ENCODE results near the gene BANK1.

BANK1 gene

GRCh38 chr4:101941816-101942358 is 151.4 kb downstream of the BANK1 start:
- no peak overlapping the region for H3K27ac Mint-ChIP-seq
- no peaks in the 10 kb centered on the region for H3K9me3 Mint-ChIP-seq
- no peaks in the 10 kb centered on the region for H3K27me3 Mint-ChIP-seq
- DNase-seq (no peak), ATAC-seq (replicated peaks) (no peak)
- H3K4me1 Mint-ChIP-seq (ENCODE audit: low read depth in 2 of 2), result no peaks in the 10 kb centered on the region
- H3K4me3 Mint-ChIP-seq, result no peak overlapping the region
- peaks cover 3% of the 10 kb centered on the region for H3K36me3 Mint-ChIP-seq (ENCODE audit: insufficient read depth)

- no peaks in the 10 kb centered on the region for H3K27me3 Mint-ChIP-seq
- H3K36me3 Mint-ChIP-seq (ENCODE audit: insufficient read depth), result peaks cover 3% of the 10 kb centered on the region
- no peaks in the 10 kb centered on the region for H3K9me3 Mint-ChIP-seq
- H3K27ac Mint-ChIP-seq, result no peak overlapping the region
- no peak overlapping the region for H3K4me3 Mint-ChIP-seq
- H3K4me1 Mint-ChIP-seq (ENCODE audit: low read depth in 2 of 2), result no peaks in the 10 kb centered on the region
- ATAC-seq (replicated peaks) (no peak), DNase-seq (no peak)
Observed at GRCh38 chr4:101942891-101943290, 152.4 kb downstream of the BANK1 start.

- ATAC-seq (replicated peaks) (no peak), DNase-seq (no peak)
- peaks cover 3% of the 10 kb centered on the region for H3K36me3 Mint-ChIP-seq (ENCODE audit: insufficient read depth)
- no peaks in the 10 kb centered on the region for H3K9me3 Mint-ChIP-seq
- H3K27ac Mint-ChIP-seq, result no peak overlapping the region
- H3K4me3 Mint-ChIP-seq, result no peak overlapping the region
- no peaks in the 10 kb centered on the region for H3K27me3 Mint-ChIP-seq
- no peaks in the 10 kb centered on the region for H3K4me1 Mint-ChIP-seq (ENCODE audit: low read depth in 2 of 2)
Observed at GRCh38 chr4:101944649-101945048, 154.1 kb downstream of the BANK1 start.

- H3K4me1 Mint-ChIP-seq (ENCODE audit: low read depth in 2 of 2), result no peaks in the 10 kb centered on the region
- DNase-seq (no peak), ATAC-seq (replicated peaks) (no peak)
- H3K4me3 Mint-ChIP-seq, result no peak overlapping the region
- no peak overlapping the region for H3K27ac Mint-ChIP-seq
- peaks cover 3% of the 10 kb centered on the region for H3K36me3 Mint-ChIP-seq (ENCODE audit: insufficient read depth)
- no peaks in the 10 kb centered on the region for H3K9me3 Mint-ChIP-seq
- no peaks in the 10 kb centered on the region for H3K27me3 Mint-ChIP-seq
Observed at GRCh38 chr4:101948055-101948454, 157.5 kb downstream of the BANK1 start.

- Mint-ChIP-seq H3K27me3 (no peaks in the 10 kb centered on the region), H3K27ac (no peak overlapping the region), H3K4me1 (ENCODE audit: low read depth in 2 of 2) (no peaks in the 10 kb centered on the region), H3K36me3 (ENCODE audit: insufficient read depth) (peaks cover 3% of the 10 kb centered on the region), H3K9me3 (no peaks in the 10 kb centered on the region), H3K4me3 (no peak overlapping the region)
- DNase-seq (no peak), ATAC-seq (replicated peaks) (no peak)
Observed at GRCh38 chr4:101948951-101949350, 158.4 kb downstream of the BANK1 start.

GRCh38 chr4:101950258-101950979 is 159.9 kb downstream of the BANK1 start:
- Mint-ChIP-seq H3K9me3 (no peaks in the 10 kb centered on the region), H3K27me3 (no peaks in the 10 kb centered on the region), H3K4me3 (no peak overlapping the region), H3K27ac (no peak overlapping the region), H3K36me3 (ENCODE audit: insufficient read depth) (no peaks in the 10 kb centered on the region), H3K4me1 (ENCODE audit: low read depth in 2 of 2) (no peaks in the 10 kb centered on the region)
- no peak for DNase-seq
- no peak for ATAC-seq (replicated peaks)

GRCh38 chr4:101952985-101953384 is 162.5 kb downstream of the BANK1 start:
- H3K27me3 Mint-ChIP-seq, result no peaks in the 10 kb centered on the region
- no peaks in the 10 kb centered on the region for H3K4me1 Mint-ChIP-seq (ENCODE audit: low read depth in 2 of 2)
- ATAC-seq (replicated peaks) (no peak), DNase-seq (no peak)
- H3K9me3 Mint-ChIP-seq, result no peaks in the 10 kb centered on the region
- no peaks in the 10 kb centered on the region for H3K36me3 Mint-ChIP-seq (ENCODE audit: insufficient read depth)
- H3K4me3 Mint-ChIP-seq, result no peak overlapping the region
- H3K27ac Mint-ChIP-seq, result no peak overlapping the region

- Mint-ChIP-seq H3K9me3 (no peaks in the 10 kb centered on the region), H3K27ac (no peak overlapping the region), H3K36me3 (ENCODE audit: insufficient read depth) (no peaks in the 10 kb centered on the region), H3K4me1 (ENCODE audit: low read depth in 2 of 2) (no peaks in the 10 kb centered on the region), H3K4me3 (no peak overlapping the region), H3K27me3 (no peaks in the 10 kb centered on the region)
- no peak for DNase-seq
- ATAC-seq (replicated peaks), result no peak
Observed at GRCh38 chr4:101953949-101954348, 163.4 kb downstream of the BANK1 start.

GRCh38 chr4:101954351-101954750 is 163.8 kb downstream of the BANK1 start:
- Mint-ChIP-seq H3K4me3 (no peak overlapping the region), H3K27me3 (no peaks in the 10 kb centered on the region), H3K9me3 (no peaks in the 10 kb centered on the region), H3K36me3 (ENCODE audit: insufficient read depth) (no peaks in the 10 kb centered on the region), H3K4me1 (ENCODE audit: low read depth in 2 of 2) (no peaks in the 10 kb centered on the region), H3K27ac (no peak overlapping the region)
- ATAC-seq (replicated peaks), result no peak
- DNase-seq, result no peak

GRCh38 chr4:101954975-101955678 is 164.6 kb downstream of the BANK1 start:
- no peaks in the 10 kb centered on the region for H3K27me3 Mint-ChIP-seq
- no peaks in the 10 kb centered on the region for H3K36me3 Mint-ChIP-seq (ENCODE audit: insufficient read depth)
- H3K4me1 Mint-ChIP-seq (ENCODE audit: low read depth in 2 of 2), result no peaks in the 10 kb centered on the region
- no peak for ATAC-seq (replicated peaks)
- H3K4me3 Mint-ChIP-seq, result no peak overlapping the region
- H3K9me3 Mint-ChIP-seq, result no peaks in the 10 kb centered on the region
- no peak for DNase-seq
- H3K27ac Mint-ChIP-seq, result no peak overlapping the region

- no peak for ATAC-seq (replicated peaks)
- no peak for DNase-seq
- Mint-ChIP-seq H3K4me3 (no peak overlapping the region), H3K4me1 (ENCODE audit: low read depth in 2 of 2) (no peaks in the 10 kb centered on the region), H3K36me3 (ENCODE audit: insufficient read depth) (no peaks in the 10 kb centered on the region), H3K27ac (no peak overlapping the region), H3K9me3 (no peaks in the 10 kb centered on the region), H3K27me3 (no peaks in the 10 kb centered on the region)
Observed at GRCh38 chr4:101956068-101956825, 165.7 kb downstream of the BANK1 start.

GRCh38 chr4:101958547-101958946 is 168.0 kb downstream of the BANK1 start:
- Mint-ChIP-seq H3K27me3 (no peaks in the 10 kb centered on the region), H3K4me1 (ENCODE audit: low read depth in 2 of 2) (no peaks in the 10 kb centered on the region), H3K27ac (no peak overlapping the region), H3K9me3 (no peaks in the 10 kb centered on the region), H3K36me3 (ENCODE audit: insufficient read depth) (no peaks in the 10 kb centered on the region), H3K4me3 (no peak overlapping the region)
- ATAC-seq (replicated peaks) (no peak), DNase-seq (no peak)

GRCh38 chr4:101960431-101960830 is 169.9 kb downstream of the BANK1 start:
- Mint-ChIP-seq H3K27ac (no peak overlapping the region), H3K4me1 (ENCODE audit: low read depth in 2 of 2) (no peaks in the 10 kb centered on the region), H3K27me3 (no peaks in the 10 kb centered on the region), H3K36me3 (ENCODE audit: insufficient read depth) (no peaks in the 10 kb centered on the region), H3K9me3 (no peaks in the 10 kb centered on the region), H3K4me3 (no peak overlapping the region)
- DNase-seq (no peak), ATAC-seq (replicated peaks) (no peak)
